Measurements from ENCODE around the gene OCIAD1.
"Not testable (repeated sequence)": the region's sequence is repeated elsewhere in the genome, so short reads cannot be mapped to it uniquely, and the experiment has no call there.

Gene OCIAD1

GRCh38 chr4:48821431-48821830 lies 9.5 kb upstream of the OCIAD1 start:
- not testable (repeated sequence) for DNase-seq

DNA sequence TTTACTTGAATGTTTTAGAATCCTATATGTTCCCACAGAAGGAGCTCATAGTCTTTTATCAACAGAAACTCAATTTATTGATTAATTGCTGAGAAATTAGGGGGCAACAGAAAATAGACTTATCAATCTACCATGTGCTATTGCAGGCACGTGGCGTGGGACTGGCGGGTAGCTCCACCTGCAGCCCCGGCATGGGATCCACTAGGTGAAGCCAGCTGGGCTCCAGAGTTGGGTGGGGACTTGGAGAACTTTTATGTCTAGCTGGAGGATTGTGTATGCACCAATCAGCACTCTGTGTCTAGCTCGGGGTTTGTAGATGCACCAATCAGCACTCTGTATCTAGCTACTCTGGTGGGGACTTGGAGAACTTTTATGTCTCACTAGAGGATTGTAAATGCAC lies 3.3 kb upstream of the OCIAD1 start:
- DNase-seq, result no peak

GRCh38 chr4:48831532-48832030 lies 693 bp downstream of the OCIAD1 start:
- DNase-seq, result no peak

DNA sequence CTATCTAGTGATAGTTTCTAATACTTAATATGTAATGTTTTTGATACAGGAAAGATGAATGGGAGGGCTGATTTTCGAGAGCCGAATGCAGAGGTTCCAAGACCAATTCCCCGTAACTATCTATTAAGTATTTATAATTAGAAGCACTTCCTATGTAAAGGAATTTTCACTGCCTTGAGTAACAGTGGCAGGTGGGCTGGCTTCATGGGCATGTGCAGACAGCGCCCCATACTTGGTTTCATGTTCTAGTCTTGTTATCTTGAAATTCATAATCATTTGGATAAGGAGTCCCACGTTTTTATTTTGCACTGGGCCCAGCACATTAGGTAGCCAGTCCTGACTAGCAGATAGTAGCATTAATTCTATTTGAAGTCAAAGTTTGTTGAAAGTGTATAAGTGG lies 1.7 kb downstream of the OCIAD1 start:
- no peak for DNase-seq

- DNase-seq, result no peak
Measured at GRCh38 chr4:48836658-48837057, 5.8 kb downstream of the OCIAD1 start.

GRCh38 chr4:48841045-48841827 lies 10.3 kb downstream of the OCIAD1 start:
- no peak for DNase-seq

GRCh38 chr4:48844843-48845242 lies 14.0 kb downstream of the OCIAD1 start:
- DNase-seq, result no peak

DNA sequence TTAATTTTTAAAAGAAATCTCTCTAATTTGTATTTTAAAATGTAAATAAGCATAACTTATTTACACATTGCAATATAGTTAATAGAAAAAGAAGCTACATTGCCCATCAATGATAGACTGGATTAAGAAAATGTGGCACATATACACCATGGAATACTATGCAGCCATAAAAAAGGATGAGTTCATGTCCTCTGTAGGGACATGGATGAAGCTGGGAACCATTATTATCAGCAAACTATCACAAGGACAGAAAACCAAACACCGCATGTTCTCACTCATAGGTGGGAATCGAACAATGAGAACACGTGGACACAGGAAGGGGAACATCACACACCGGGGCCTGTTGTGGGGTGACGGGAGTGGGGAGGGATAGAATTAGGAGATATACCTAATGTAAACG lies 17.9 kb downstream of the OCIAD1 start:
- not testable (repeated sequence) for DNase-seq

DNA sequence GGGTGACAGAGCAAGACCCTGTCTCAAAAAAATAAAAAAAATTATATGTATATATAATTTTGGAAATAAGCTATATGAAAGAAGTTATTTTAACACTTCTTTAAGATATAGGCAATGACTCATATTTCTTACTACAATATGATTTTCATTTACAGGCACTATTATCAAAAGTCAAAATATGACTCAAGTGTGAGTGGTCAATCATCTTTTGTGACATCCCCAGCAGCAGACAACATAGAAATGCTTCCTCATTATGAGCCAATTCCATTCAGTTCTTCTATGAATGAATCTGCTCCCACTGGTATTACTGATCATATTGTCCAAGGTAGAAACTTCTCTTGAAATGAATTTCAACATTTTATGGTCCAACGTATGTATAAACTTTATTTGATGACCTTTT lies 20.8 kb downstream of the OCIAD1 start:
- no peak for DNase-seq

GRCh38 chr4:48853604-48854394 lies 22.9 kb downstream of the OCIAD1 start:
- DNase-seq, result no peak

GRCh38 chr4:48854395-48854683 lies 23.5 kb downstream of the OCIAD1 start:
- DNase-seq, result no peak

DNA sequence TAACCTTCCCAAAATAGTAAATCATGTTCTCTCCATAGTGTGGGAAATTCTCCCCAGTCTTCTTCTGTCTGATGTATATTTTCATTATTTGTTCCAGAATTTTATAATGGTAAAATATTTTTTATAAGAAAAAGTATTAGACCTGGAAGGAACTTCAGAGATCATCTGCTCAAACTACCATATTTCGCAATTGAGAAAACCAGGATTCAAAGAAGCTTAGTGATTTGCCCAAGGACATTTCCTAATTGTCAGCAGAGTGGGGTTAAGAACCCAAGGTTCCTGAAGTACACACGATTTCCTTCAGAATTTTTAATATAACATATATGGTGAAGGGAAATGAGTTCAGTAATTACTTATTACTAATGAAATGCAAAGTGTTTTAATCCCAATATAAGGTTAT lies 24.1 kb downstream of the OCIAD1 start:
- DNase-seq, result no peak

DNA sequence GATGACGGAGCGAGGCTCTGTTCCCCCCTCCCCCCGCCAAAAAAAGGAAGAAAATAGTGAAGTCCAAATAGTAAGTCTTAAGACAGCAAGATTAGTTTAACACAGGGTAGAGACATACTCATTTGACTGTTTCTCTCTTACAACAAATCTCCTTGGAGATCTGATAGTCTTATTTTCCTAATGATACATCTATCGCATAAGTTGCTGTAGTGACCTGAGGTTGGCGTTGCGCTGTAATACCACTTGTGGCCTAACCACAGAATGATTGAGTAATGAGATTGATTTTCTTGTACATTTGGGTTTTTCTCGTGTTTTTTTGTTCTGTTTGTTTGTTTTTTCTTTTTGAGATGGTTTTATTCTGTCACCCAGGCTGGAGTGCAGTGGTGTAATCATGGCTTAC lies 27.2 kb downstream of the OCIAD1 start:
- DNase-seq, result no peak

DNA sequence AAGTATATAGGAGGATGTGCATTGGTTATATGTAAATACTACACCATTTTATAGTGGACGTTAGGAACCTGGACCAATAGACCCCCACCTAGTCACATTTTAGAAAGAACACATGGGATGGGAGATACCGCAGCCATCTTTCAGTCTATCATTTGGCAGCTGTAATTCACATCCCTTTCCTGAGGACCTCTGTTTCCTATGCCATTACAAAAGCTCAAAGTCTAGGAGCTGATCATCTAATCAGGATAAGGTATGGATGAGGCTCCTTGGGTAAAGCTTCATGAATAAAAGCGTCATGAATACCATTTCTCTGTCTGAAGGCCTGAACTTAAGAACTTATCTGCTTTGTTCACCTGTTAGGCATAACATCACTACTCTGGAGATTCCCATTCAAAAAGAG lies 31.1 kb downstream of the OCIAD1 start:
- DNase-seq, result no peak

GRCh38 chr4:48862661-48863060 lies 31.8 kb downstream of the OCIAD1 start:
- DNase-seq, result no peak

GRCh38 chr4:48863728-48864127 lies 32.8 kb downstream of the OCIAD1 start:
- DNase-seq, result no peak

GRCh38 chr4:48864696-48865095 lies 33.8 kb downstream of the OCIAD1 start:
- not testable (repeated sequence) for DNase-seq

- DNase-seq, result no peak
Measured at GRCh38 chr4:48877827-48878535, 47.1 kb downstream of the OCIAD1 start.

DNA sequence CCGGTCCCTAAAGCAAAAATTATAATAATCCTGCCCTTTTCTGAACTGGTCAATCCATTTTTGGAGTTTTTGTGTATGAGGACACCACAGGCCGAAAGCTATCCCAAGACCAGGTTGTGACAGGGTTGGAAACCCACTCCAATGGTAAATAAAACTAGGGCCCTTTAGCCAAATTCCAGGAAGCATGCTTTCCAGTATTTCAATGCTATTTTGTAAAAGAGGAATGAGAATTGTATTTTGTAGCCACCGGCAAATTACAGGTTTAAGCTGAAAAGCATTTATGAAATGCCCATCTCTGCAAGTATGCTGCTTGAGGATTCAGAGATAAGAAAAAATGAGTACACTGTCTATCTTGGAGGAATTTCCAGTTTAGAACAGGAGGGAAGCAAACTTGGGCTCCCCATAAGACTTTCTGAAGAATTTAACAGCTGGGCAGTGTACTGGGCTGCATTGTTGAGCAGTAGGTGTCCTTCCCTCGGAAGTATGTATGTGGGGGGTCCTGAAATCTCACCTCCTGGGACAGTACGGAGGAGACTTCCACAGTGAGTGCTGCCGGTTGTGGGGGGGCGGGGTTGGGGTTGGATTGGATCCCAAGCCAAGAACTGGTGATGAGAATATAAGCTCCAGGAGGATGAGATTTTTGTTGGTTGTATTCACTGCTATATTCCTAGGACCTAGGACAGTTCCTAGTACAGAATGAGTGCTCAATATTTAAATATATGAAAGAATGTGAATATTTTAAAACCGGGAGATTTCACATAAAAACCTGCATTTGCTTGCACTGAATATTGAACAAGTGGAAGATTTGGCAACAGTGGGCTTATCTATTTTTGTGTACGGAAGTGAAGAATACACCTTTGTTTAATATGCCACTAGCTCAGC lies 48.9 kb downstream of the OCIAD1 start:
- no peak for DNase-seq

DNA sequence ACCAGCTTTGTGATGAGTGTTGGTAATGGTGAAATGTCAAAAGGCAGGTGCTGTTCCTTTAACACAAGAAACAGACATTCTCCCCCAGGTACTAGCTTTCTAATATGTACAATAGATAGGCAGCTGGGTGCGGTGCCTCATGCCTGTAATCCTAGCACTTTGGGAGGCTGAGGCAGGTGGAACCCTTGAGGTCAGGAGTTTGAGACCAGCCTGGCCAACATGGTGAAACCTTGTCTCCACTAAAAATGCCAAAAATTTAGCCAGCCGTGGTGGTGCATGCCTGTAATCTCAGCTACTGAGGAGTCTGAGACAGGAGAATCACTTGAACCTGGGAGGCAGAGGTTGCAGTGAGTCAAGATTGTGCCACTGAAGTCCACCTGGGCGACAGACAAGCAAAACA lies 50.8 kb downstream of the OCIAD1 start:
- DNase-seq, result not testable (repeated sequence)

GRCh38 chr4:48889750-48890149 lies 58.9 kb downstream of the OCIAD1 start:
- not testable (repeated sequence) for DNase-seq

GRCh38 chr4:48891028-48891619 lies 60.2 kb downstream of the OCIAD1 start:
- no peak for DNase-seq

Data from activated CD8-positive, alpha-beta memory T cell treated with anti-CD3 and anti-CD28 coated beads, Interleukin-2, amount 50 U/mL, for 4 hours (primary cell).